Hepatocyte (in vitro differentiated cells): ENCODE measurements around the gene SLC12A7. TPM values are rescaled to one million over a fixed set of nuclear protein-coding genes. Genes with fewer than 3 reads are reported as not detected.
A peak's percentile ranks its signal among the peaks of the same experiment; 100 is the strongest.

Experiments used
- DNase-seq: peaks from one replicate; pipeline ENCODE4 v3.0.0-alpha.2; 2016; ENCODE audit warnings: low spot score
- H2AFZ ChIP-seq: fragments of 200-600 bp; sonication (generic); 2 replicates; pipeline ENCODE4 v1.6.0; 2016; ENCODE audit warnings: antibody characterized with exemption, mild to moderate bottlenecking
- H3K27ac ChIP-seq: fragments of 200-600 bp; sonication (generic); 2 replicates; pipeline ENCODE4 v1.5.1; 2016; ENCODE audit warnings: mild to moderate bottlenecking
- H3K27me3 ChIP-seq: fragments of 200-600 bp; sonication (generic); 2 replicates; pipeline ENCODE4 v1.6.1; 2016
- H3K36me3 ChIP-seq: fragments of 200-600 bp; sonication (generic); replicated peaks from 2 replicates; pipeline ENCODE4 v1.5.1; 2016; ENCODE audit warnings: low read depth; ENCODE audit not compliant: insufficient read depth
- H3K4me1 ChIP-seq: fragments of 200-600 bp; sonication (generic); 2 replicates; pipeline ENCODE4 v1.5.1; 2016; ENCODE audit warnings: mild to moderate bottlenecking, moderate library complexity; ENCODE audit not compliant: insufficient read depth
- H3K4me2 ChIP-seq: fragments of 200-600 bp; sonication (generic); 2 replicates; pipeline ENCODE4 v1.6.0; 2016
- H3K4me3 ChIP-seq: fragments of 200-600 bp; sonication (generic); 2 replicates; pipeline ENCODE4 v1.5.1; 2016; ENCODE audit warnings: mild to moderate bottlenecking
- H3K79me2 ChIP-seq: fragments of 200-600 bp; sonication (generic); 2 replicates; pipeline ENCODE4 v1.6.0; 2017; ENCODE audit warnings: mild to moderate bottlenecking
- H3K9me2 ChIP-seq: fragments of 200-600 bp; sonication (generic); replicated peaks from 2 replicates; pipeline ENCODE4 v1.6.0; 2017; ENCODE audit warnings: mild to moderate bottlenecking; ENCODE audit not compliant: insufficient read depth
- H3K9me3 ChIP-seq: fragments of 200-600 bp; sonication (generic); 2 replicates; pipeline ENCODE4 v1.5.1; 2016; ENCODE audit warnings: low read depth, mild to moderate bottlenecking
- H4K20me1 ChIP-seq: fragments of 200-600 bp; sonication (generic); 2 replicates; pipeline ENCODE4 v1.6.0; 2016; ENCODE audit warnings: mild to moderate bottlenecking; ENCODE audit not compliant: insufficient read depth, poor library complexity, severe bottlenecking
- EZH2 ChIP-seq: fragments of 200-600 bp; sonication (generic); IDR thresholded peaks from 2 replicates; pipeline ENCODE4 v1.6.1; 2016; ENCODE audit warnings: antibody characterized with exemption, mild to moderate bottlenecking, borderline replicate concordance
- EZH2phosphoT487 ChIP-seq: fragments of 200-600 bp; sonication (generic); IDR thresholded peaks from one replicate; pipeline ENCODE4 v1.6.1; 2018; ENCODE audit warnings: antibody characterized with exemption, mild to moderate bottlenecking, low read depth, moderate library complexity; ENCODE audit not compliant: unreplicated experiment, severe bottlenecking
- WGBS: methylation state at CpG from one replicate; pipeline ENCODE4 v1.1.6; 2016; ENCODE audit warnings: low lambda C conversion rate; ENCODE audit errors: missing lambda C conversion rate; 5-methylcytosine and 5-hydroxymethylcytosine counted together
- polyA plus RNA-seq: library from polyadenylated mRNA; unstranded; fragments of >200 nt; fragmentation: Nextera tagmentation; extraction: Ambion mirVana; gene quantifications from 2 replicates; pipeline ENCODE4 v1.2.1, GENCODE V29; 2016
- total RNA-seq: library from RNA; depleted of rRNA; stranded (reverse); fragments of >200 nt; gene quantifications from 2 replicates; pipeline ENCODE4 v1.2.3, GENCODE V29; 2014
- TF ChIP-seq, protein P1 (sequence below): fragments of 200-600 bp; sonication (generic); IDR thresholded peaks from 2 replicates; pipeline ENCODE4 v1.5.1; 2016; ENCODE audit warnings: antibody characterized with exemption, mild to moderate bottlenecking; ENCODE audit not compliant: poor library complexity

SLC12A7 gene
- total and polyA plus RNA-seq, 2 experiments from 2014 or later, result 30.2 to 34.3 TPM

DNA sequence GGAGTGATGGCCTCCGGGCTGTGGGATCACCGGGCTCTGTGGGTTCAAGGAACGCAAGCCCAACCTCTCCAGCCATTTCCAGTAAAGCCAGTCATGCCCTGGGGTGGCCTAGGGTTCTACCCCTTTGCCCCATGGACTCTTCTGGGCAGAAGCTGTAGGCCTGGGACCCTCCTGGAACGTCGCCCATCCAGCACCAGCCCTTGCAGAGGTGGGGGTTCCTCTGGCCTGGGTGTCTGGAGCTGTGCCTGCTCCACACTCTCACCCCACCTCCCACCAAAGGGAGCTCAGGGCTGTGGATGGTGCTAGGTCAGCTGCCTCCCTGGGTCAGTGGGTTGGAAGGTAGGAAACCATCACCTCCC, 1.4 kb upstream of the SLC12A7 start:
- Histone ChIP-seq H4K20me1 (no peaks in the 10 kb centered on the region), H3K36me3 (no peaks in the 10 kb centered on the region), H3K27ac (no peak overlapping the region), H3K27me3 (no peaks in the 10 kb centered on the region), H3K4me3 (no peak overlapping the region), H3K4me1 (peaks cover 14% of the 10 kb centered on the region), H3K9me3 (no peaks in the 10 kb centered on the region), H3K9me2 (no peaks in the 10 kb centered on the region), H3K79me2 (peaks cover 33% of the 10 kb centered on the region), H3K4me2 (no peak overlapping the region), H2AFZ (no peak overlapping the region)
- WGBS, result 81% methylated on average over 5 of the region's 5 CpGs
- TF ChIP-seq EZH2phosphoT487 (no peak), EZH2 (no peak)
- TF ChIP-seq, protein P1, sequence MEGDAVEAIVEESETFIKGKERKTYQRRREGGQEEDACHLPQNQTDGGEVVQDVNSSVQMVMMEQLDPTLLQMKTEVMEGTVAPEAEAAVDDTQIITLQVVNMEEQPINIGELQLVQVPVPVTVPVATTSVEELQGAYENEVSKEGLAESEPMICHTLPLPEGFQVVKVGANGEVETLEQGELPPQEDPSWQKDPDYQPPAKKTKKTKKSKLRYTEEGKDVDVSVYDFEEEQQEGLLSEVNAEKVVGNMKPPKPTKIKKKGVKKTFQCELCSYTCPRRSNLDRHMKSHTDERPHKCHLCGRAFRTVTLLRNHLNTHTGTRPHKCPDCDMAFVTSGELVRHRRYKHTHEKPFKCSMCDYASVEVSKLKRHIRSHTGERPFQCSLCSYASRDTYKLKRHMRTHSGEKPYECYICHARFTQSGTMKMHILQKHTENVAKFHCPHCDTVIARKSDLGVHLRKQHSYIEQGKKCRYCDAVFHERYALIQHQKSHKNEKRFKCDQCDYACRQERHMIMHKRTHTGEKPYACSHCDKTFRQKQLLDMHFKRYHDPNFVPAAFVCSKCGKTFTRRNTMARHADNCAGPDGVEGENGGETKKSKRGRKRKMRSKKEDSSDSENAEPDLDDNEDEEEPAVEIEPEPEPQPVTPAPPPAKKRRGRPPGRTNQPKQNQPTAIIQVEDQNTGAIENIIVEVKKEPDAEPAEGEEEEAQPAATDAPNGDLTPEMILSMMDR, result no peak
- DNase-seq, result no peak

DNA sequence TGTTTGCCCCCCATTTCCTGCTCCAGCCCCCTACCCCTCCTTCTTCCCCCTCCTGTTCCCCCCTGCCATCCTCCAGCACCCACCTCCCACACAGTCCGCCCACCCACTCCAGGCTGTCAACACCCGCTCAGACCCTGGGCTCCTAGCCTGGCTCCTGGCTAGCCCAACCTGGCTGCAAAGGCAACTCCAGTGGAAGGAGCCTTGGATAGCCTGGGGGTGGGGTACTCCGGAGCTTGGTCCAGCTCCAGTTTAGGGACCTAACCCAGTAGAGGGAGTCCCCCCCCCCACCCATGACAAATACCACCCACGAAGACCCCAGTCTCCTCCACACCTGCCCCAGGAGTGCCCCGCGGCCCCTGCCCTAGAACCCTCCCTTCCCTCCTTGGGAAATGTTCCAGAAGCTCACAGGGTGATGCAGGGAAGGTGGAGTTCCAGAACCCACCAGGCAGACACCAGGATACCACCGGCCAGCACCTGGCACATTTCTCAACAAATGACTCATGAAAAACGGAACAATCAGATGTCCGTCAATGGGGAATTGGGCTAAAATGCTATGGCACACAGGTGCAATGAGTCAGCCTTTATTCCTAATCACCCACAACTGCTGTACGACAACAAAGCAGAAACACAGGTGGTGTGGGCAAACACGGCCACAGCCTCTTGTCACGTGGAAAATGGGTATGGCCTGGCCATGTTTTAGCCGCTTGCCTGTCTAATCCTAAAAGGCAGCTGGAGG, 901 bp upstream of the SLC12A7 start:
- TF ChIP-seq EZH2, result no peak
- no peak for TF ChIP-seq EZH2phosphoT487
- TF ChIP-seq, protein P1, result no peak
- no peaks in the 10 kb centered on the region for H4K20me1 ChIP-seq
- no peaks in the 10 kb centered on the region for H3K27me3 ChIP-seq
- 81% methylated on average over 11 of the region's 13 CpGs for WGBS
- H2AFZ ChIP-seq, result no peak overlapping the region
- no peak for DNase-seq
- no peaks in the 10 kb centered on the region for H3K9me2 ChIP-seq
- H3K36me3 ChIP-seq, result no peaks in the 10 kb centered on the region
- H3K4me3 ChIP-seq, result no peak overlapping the region
- peaks cover 39% of the 10 kb centered on the region for H3K79me2 ChIP-seq
- peaks cover 15% of the 10 kb centered on the region for H3K4me1 ChIP-seq
- no peak overlapping the region for H3K4me2 ChIP-seq
- H3K9me3 ChIP-seq, result no peaks in the 10 kb centered on the region
- H3K27ac ChIP-seq, result no peak overlapping the region

DNA sequence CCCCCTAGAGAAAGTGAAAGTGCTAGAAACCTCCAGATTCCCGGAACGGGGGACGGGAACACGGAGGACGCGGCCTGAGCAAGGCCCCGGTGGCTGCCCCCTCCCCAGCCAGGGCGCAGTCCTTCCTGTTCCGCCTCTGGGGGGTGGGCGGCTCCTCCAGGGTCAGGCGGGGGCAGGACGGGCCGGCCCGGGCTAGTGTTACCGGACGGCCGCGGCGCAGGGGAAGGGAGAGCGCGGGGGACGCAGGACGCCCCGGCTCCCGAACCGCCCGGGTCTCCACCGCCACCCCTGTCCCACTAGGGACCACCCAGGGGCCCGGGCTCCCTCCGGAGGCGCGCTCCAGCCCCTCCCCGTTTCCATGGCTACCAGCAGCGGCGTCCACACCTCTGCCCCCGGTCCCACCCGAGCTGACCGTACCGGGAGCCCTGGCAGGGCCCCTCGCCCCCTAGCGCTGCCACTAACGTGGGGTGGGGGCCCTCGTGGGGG, 579 bp downstream of the SLC12A7 start:
- TF ChIP-seq, protein P1, result no peak
- TF ChIP-seq EZH2phosphoT487, result no peak
- TF ChIP-seq EZH2, result no peak
- no peaks in the 10 kb centered on the region for H3K9me3 ChIP-seq
- H3K4me3 ChIP-seq, result peak overlapping the region; percentile 97
- H3K27ac ChIP-seq, result peak overlapping the region; percentile 80
- peak; percentile 63 for DNase-seq
- H3K79me2 ChIP-seq, result peaks cover 44% of the 10 kb centered on the region
- WGBS, result 3% methylated on average over 11 of the region's 43 CpGs
- H3K4me2 ChIP-seq, result peak overlapping the region; percentile 98
- H3K36me3 ChIP-seq, result no peaks in the 10 kb centered on the region
- peaks cover 23% of the 10 kb centered on the region for H3K4me1 ChIP-seq
- no peaks in the 10 kb centered on the region for H4K20me1 ChIP-seq
- no peaks in the 10 kb centered on the region for H3K27me3 ChIP-seq
- peak overlapping the region; percentile 35 for H2AFZ ChIP-seq
- H3K9me2 ChIP-seq, result no peaks in the 10 kb centered on the region
